Activated T-cell treated with anti-CD3 and anti-CD28 coated beads, Interleukin-2, amount 50 U/mL, for 72 hours (primary cell): ENCODE measurements around the gene TMEM215. TPM values are rescaled to one million over a fixed set of nuclear protein-coding genes. Genes with fewer than 3 reads are reported as not detected.

Experiments
- ATAC-seq, 2 donors: fragments of 150-1000 bp; cut with Tn5 transposase; replicated peaks in 1 of 2; 2 replicates each; pipeline ENCODE4 v1.10.0; 2021; ENCODE audit warnings: moderate library complexity in 2 of 2, mild to moderate bottlenecking in 1 of 2
- DNase-seq, 2 donors: peaks; one replicate each; pipeline ENCODE4 v3.0.0; 2021 to 2022; ENCODE audit warnings: mixed read lengths in 1 of 2
- H3K27ac Mint-ChIP-seq: one replicate; pipeline ENCODE4 v1.8.0; 2022; ENCODE audit warnings: mild to moderate bottlenecking, moderate library complexity, mixed read lengths
- H3K27me3 Mint-ChIP-seq: one replicate; pipeline ENCODE4 v1.8.0; 2022; ENCODE audit warnings: low read depth, mixed read lengths
- H3K36me3 Mint-ChIP-seq, 2 donors: one replicate each; pipeline ENCODE4 v1.8.0; 2022; ENCODE audit warnings: mixed read lengths in 2 of 2, mild to moderate bottlenecking in 1 of 2; ENCODE audit not compliant: insufficient read depth in 2 of 2
- H3K4me1 Mint-ChIP-seq: one replicate; pipeline ENCODE4 v1.8.0; 2022; ENCODE audit warnings: low read depth, mixed read lengths
- H3K4me3 Mint-ChIP-seq, 2 donors: one replicate each; pipeline ENCODE4 v1.8.0; 2022; ENCODE audit warnings: mild to moderate bottlenecking in 2 of 2, mixed read lengths in 2 of 2, moderate library complexity in 2 of 2
- H3K9me3 Mint-ChIP-seq, 2 donors: one replicate each; pipeline ENCODE4 v1.8.0; 2022; ENCODE audit warnings: mixed read lengths in 2 of 2
- total RNA-seq, 2 donors: library from RNA; stranded (reverse); gene quantifications; one replicate each; pipeline ENCODE4 v1.2.3, GENCODE V29; 2022

TMEM215 gene
- total RNA-seq: not detected

GRCh38 chr9:32783168-32783891, at the start of gene TMEM215:
TSS of gene TMEM215 (plus strand) at chr9:32783540. CDS start at chr9:32784184, 644 bp downstream.
- Mint-ChIP-seq H3K9me3 (no peaks in the 10 kb centered on the region), H3K36me3 (peaks cover 0 to 2% of the 10 kb centered on the region in 2 donors), H3K4me1 (no peaks in the 10 kb centered on the region), H3K27ac (no peak within 1 kb of the TSS), H3K27me3 (peaks cover 59% of the 10 kb centered on the region), H3K4me3 (no peak within 1 kb of the TSS)
- ATAC-seq (no peak), DNase-seq (no peak)

DNA sequence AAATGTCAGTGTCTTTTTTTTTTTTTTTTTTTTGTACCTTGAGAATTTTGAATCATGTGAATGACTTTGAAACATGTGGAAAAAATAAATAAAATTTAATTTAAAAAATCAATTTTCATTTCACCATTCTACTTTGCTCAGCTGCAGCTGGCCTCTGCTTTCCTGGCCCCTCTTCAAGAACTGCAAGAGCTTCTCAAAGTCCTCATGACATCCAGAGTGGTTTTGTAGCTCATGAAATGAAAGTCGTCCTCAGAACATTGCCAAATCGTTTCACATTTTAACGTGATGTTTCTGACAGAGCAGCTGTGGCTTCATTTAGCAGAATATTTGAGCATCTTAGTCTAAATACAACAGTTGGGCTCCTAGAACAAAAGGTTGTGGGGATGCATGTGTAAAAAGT, 47.9 kb upstream of the TMEM215 start:
- DNase-seq: no peak
- H3K27ac Mint-ChIP-seq: no peak overlapping the region
- no peak overlapping the region for H3K4me3 Mint-ChIP-seq
- no peak for ATAC-seq
- H3K4me1 Mint-ChIP-seq: no peaks in the 10 kb centered on the region
- peaks cover 6% of the 10 kb centered on the region for H3K27me3 Mint-ChIP-seq
- H3K36me3 Mint-ChIP-seq: no peaks in the 10 kb centered on the region
- H3K9me3 Mint-ChIP-seq: no peaks in the 10 kb centered on the region

- Mint-ChIP-seq H3K36me3 (no peaks in the 10 kb centered on the region), H3K27ac (no peak overlapping the region), H3K4me1 (no peaks in the 10 kb centered on the region), H3K27me3 (peaks cover 6% of the 10 kb centered on the region), H3K9me3 (no peaks in the 10 kb centered on the region), H3K4me3 (no peak overlapping the region)
- DNase-seq (no peak), ATAC-seq (no peak)
These were observed 46.0 kb upstream of the TMEM215 start for GRCh38 chr9:32737378-32737777.

- H3K27me3 Mint-ChIP-seq: peaks cover 6% of the 10 kb centered on the region
- ATAC-seq: peak; percentile 34 to 53
These were observed 44.7 kb upstream of the TMEM215 start for GRCh38 chr9:32738501-32739172.

GRCh38 chr9:32741706-32742105, 41.6 kb upstream of the TMEM215 start:
- no peak for DNase-seq
- no peak for ATAC-seq
- H3K27me3 Mint-ChIP-seq: no peaks in the 10 kb centered on the region
- no peak overlapping the region for H3K4me3 Mint-ChIP-seq
- H3K9me3 Mint-ChIP-seq: peaks cover 0 to 7% of the 10 kb centered on the region in 2 donors
- H3K36me3 Mint-ChIP-seq: no peaks in the 10 kb centered on the region
- H3K27ac Mint-ChIP-seq: no peak overlapping the region
- no peaks in the 10 kb centered on the region for H3K4me1 Mint-ChIP-seq

More at GRCh38 chr9:32738501-32739172, 44.7 kb upstream of the TMEM215 start:
- H3K27ac Mint-ChIP-seq: no peak overlapping the region
- no peaks in the 10 kb centered on the region for H3K36me3 Mint-ChIP-seq
- H3K4me3 Mint-ChIP-seq: no peak overlapping the region
- no peaks in the 10 kb centered on the region for H3K4me1 Mint-ChIP-seq
- DNase-seq: no peak
- H3K9me3 Mint-ChIP-seq: peaks cover 0 to 4% of the 10 kb centered on the region in 2 donors

DNA sequence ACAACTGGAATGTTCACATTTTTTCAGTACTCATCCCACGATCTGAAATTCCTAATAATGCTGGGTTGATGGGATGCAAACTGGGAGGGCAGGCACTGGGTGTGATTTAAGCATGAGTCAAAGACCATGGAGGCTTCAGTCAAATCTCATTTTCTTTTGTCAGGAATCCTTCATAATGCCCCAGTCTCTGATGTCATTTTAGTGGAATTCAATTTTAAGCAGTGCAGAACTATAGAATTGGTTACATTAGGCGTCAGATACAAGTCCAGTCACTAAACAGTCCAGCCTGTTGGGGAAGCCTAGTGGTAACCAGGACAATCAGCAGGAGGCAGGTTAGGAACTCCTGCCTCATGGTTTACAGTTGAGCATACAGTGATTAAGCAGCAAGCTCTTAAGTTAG, 41.0 kb upstream of the TMEM215 start:
- ATAC-seq: no peak
- Mint-ChIP-seq H3K9me3 (peaks cover 0 to 7% of the 10 kb centered on the region in 2 donors), H3K36me3 (no peaks in the 10 kb centered on the region), H3K27ac (no peak overlapping the region), H3K4me3 (no peak overlapping the region), H3K4me1 (no peaks in the 10 kb centered on the region), H3K27me3 (no peaks in the 10 kb centered on the region)
- DNase-seq: no peak

- no peak for ATAC-seq
- H3K4me3 Mint-ChIP-seq: no peak overlapping the region
- H3K9me3 Mint-ChIP-seq: peaks cover 0 to 7% of the 10 kb centered on the region in 2 donors
- no peak overlapping the region for H3K27ac Mint-ChIP-seq
- DNase-seq: no peak
- H3K27me3 Mint-ChIP-seq: no peaks in the 10 kb centered on the region
- no peaks in the 10 kb centered on the region for H3K4me1 Mint-ChIP-seq
- H3K36me3 Mint-ChIP-seq: no peaks in the 10 kb centered on the region
These were observed 35.3 kb upstream of the TMEM215 start for GRCh38 chr9:32748013-32748412.

DNA sequence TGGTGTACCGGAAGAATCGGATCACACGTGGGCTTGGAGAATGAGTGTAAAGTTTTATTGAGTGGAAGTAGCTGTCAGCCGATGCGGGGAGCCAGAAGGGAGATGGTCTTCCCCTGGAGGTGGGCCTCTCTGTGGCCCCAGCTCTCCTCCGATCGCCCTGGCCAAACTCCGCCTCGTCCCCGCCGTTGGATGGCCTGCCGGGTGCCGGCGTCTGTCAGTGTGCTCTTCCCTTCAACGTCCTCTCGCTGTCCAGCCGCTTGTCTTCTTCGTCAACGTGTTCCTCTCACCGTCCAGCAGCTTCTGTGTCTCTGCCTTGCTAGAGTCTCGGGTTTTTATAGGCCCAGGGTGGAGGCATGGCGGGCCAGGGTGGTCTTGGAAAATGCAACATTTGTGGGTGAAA, 27.6 kb upstream of the TMEM215 start:
- Mint-ChIP-seq H3K4me1 (no peaks in the 10 kb centered on the region), H3K9me3 (no peaks in the 10 kb centered on the region), H3K36me3 (no peaks in the 10 kb centered on the region), H3K27ac (no peak overlapping the region), H3K27me3 (peaks cover 7% of the 10 kb centered on the region), H3K4me3 (no peak overlapping the region)
- DNase-seq: no peak
- ATAC-seq: no peak

- H3K27me3 Mint-ChIP-seq: peaks cover 7% of the 10 kb centered on the region
- no peaks in the 10 kb centered on the region for H3K4me1 Mint-ChIP-seq
- no peak for ATAC-seq
- H3K4me3 Mint-ChIP-seq: no peak overlapping the region
- no peak for DNase-seq
- peaks cover 0 to 1% of the 10 kb centered on the region in 2 donors for H3K9me3 Mint-ChIP-seq
- H3K27ac Mint-ChIP-seq: no peak overlapping the region
- H3K36me3 Mint-ChIP-seq: no peaks in the 10 kb centered on the region
These were observed 19.2 kb upstream of the TMEM215 start for GRCh38 chr9:32764139-32764538.

DNA sequence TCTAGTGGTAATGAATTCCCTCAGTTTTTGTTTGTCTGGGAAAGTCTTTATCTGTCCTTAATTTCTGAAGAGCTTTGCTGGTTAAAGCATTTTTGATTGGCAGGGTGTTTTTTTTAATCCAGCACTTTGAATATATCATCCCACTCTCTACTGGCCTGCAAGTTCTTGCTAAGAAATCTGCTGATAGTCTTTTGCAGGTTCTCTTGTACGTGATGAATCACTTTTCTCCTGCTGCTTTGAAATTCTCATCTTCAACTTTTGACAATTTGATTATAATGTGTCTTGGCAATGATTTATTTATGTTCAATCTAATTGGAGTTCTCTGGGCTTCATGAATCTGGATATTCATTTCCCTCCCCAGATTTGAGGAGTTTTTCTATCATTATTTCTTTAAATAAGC, 8.1 kb upstream of the TMEM215 start:
- Mint-ChIP-seq H3K9me3 (peaks cover 7% of the 10 kb centered on the region in 2 donors), H3K27ac (no peak overlapping the region), H3K27me3 (peaks cover 1% of the 10 kb centered on the region), H3K4me3 (no peak overlapping the region), H3K4me1 (no peaks in the 10 kb centered on the region), H3K36me3 (peaks cover 0 to 5% of the 10 kb centered on the region in 2 donors)
- no peak for ATAC-seq
- no peak for DNase-seq

DNA sequence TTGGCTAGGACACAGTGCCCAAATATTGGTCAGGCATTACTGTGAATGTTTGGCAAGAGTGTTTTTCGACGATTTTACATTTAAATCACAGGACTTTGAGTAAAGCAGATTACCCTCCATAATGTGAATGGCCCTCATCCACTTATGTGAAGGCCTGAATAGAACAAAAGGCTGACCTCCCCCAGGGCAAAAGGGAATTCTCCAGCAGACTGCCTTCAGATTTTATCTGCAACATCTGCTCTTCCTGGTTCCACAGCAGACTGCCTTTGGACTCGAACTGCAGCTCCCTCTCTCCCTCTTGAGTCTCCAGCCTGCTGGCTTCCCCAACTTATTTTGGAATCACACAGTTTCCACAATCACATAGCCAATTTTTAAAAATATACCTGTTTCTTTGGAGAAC, 7.1 kb upstream of the TMEM215 start:
- peaks cover 7% of the 10 kb centered on the region in 2 donors for H3K9me3 Mint-ChIP-seq
- ATAC-seq: no peak
- no peaks in the 10 kb centered on the region for H3K4me1 Mint-ChIP-seq
- H3K4me3 Mint-ChIP-seq: no peak overlapping the region
- no peak for DNase-seq
- peaks cover 0 to 5% of the 10 kb centered on the region in 2 donors for H3K36me3 Mint-ChIP-seq
- peaks cover 11% of the 10 kb centered on the region for H3K27me3 Mint-ChIP-seq
- no peak overlapping the region for H3K27ac Mint-ChIP-seq

GRCh38 chr9:32782476-32783167, 718 bp upstream of the TMEM215 start:
- H3K9me3 Mint-ChIP-seq: no peaks in the 10 kb centered on the region
- no peak overlapping the region for H3K4me3 Mint-ChIP-seq
- H3K27ac Mint-ChIP-seq: no peak overlapping the region
- peaks cover 0 to 2% of the 10 kb centered on the region in 2 donors for H3K36me3 Mint-ChIP-seq
- DNase-seq (no peak), ATAC-seq (no peak)
- no peaks in the 10 kb centered on the region for H3K4me1 Mint-ChIP-seq
- H3K27me3 Mint-ChIP-seq: peaks cover 54% of the 10 kb centered on the region

GRCh38 chr9:32787816-32788215, 4.5 kb downstream of the TMEM215 start:
- ATAC-seq (no peak), DNase-seq (no peak)
- no peak overlapping the region for H3K27ac Mint-ChIP-seq
- peaks cover 0 to 2% of the 10 kb centered on the region in 2 donors for H3K36me3 Mint-ChIP-seq
- no peaks in the 10 kb centered on the region for H3K4me1 Mint-ChIP-seq
- H3K27me3 Mint-ChIP-seq: peaks cover 49% of the 10 kb centered on the region
- H3K9me3 Mint-ChIP-seq: peaks cover 0 to 4% of the 10 kb centered on the region in 2 donors
- no peak overlapping the region for H3K4me3 Mint-ChIP-seq
